Measurements from ENCODE around the gene PRDX1. TPM values are rescaled to one million over a fixed set of nuclear protein-coding genes. Genes with fewer than 3 reads are reported as not detected.

PRDX1 gene
- total RNA-seq, 2 experiments from 2014 or later: 269 to 331 TPM

GRCh38 chr1:45512641-45513054 lies 9.0 kb downstream of the PRDX1 start:
- Mint-ChIP-seq H3K4me1 (peaks cover 15% of the 10 kb centered on the region), H3K27ac (no peak overlapping the region), H3K36me3 (ENCODE audit: low read depth) (peaks cover 68% of the 10 kb centered on the region), H3K27me3 (no peaks in the 10 kb centered on the region), H3K9me3 (no peaks in the 10 kb centered on the region), H3K4me3 (no peak overlapping the region)
- ChIA-PET POLR2A (no interaction called here), CTCF (interaction anchor here (0.6 to 2.6 kb wide), 16 partner anchors 9 to 607 kb away, joined by 3 to 20 read pairs (median 4); partner anchors contain the start of genes CCDC163, MMACHC and PRDX1)
- peak; percentile 74 for DNase-seq

GRCh38 chr1:45510972-45511527 lies 10.6 kb downstream of the PRDX1 start:
- H3K36me3 Mint-ChIP-seq (ENCODE audit: low read depth): peaks cover 56% of the 10 kb centered on the region
- ChIA-PET CTCF (interaction anchor here (0.6 to 2.6 kb wide), 9 partner anchors 10 to 173 kb away, joined by 3 to 20 read pairs (median 4); partner anchors contain the start of genes CCDC163 and MMACHC), POLR2A (no interaction called here)
- H3K9me3 Mint-ChIP-seq: no peaks in the 10 kb centered on the region
- DNase-seq: no peak
- no peak overlapping the region for H3K4me3 Mint-ChIP-seq
- no peak overlapping the region for H3K27ac Mint-ChIP-seq
- no peaks in the 10 kb centered on the region for H3K27me3 Mint-ChIP-seq
- H3K4me1 Mint-ChIP-seq: peaks cover 5% of the 10 kb centered on the region

- ChIA-PET CTCF (interaction anchor here (0.8 to 2.6 kb wide), 5 partner anchors 9 to 69 kb away, joined by 3 to 12 read pairs (median 4); no protein-coding TSS in a partner anchor), POLR2A (no interaction called here)
- H3K4me1 Mint-ChIP-seq: peaks cover 3% of the 10 kb centered on the region
- H3K9me3 Mint-ChIP-seq: no peaks in the 10 kb centered on the region
- DNase-seq: no peak
- peaks cover 50% of the 10 kb centered on the region for H3K36me3 Mint-ChIP-seq (ENCODE audit: low read depth)
- H3K27me3 Mint-ChIP-seq: no peaks in the 10 kb centered on the region
- H3K4me3 Mint-ChIP-seq: no peak overlapping the region
- H3K27ac Mint-ChIP-seq: no peak overlapping the region
Observed at GRCh38 chr1:45510036-45510971, 11.4 kb downstream of the PRDX1 start.

GRCh38 chr1:45508295-45509151 lies 13.2 kb downstream of the PRDX1 start:
- no peak for DNase-seq
- peak overlapping the region; percentile 36 for H3K27ac Mint-ChIP-seq
- no peaks in the 10 kb centered on the region for H3K9me3 Mint-ChIP-seq
- H3K4me3 Mint-ChIP-seq: no peak overlapping the region
- H3K36me3 Mint-ChIP-seq (ENCODE audit: low read depth): peaks cover 38% of the 10 kb centered on the region
- peaks cover 3% of the 10 kb centered on the region for H3K4me1 Mint-ChIP-seq
- H3K27me3 Mint-ChIP-seq: no peaks in the 10 kb centered on the region
- ChIA-PET CTCF (interaction anchor here (0.5 to 1.4 kb wide), 2 partner anchors 61 to 70 kb away, joined by 3 to 4 read pairs; no protein-coding TSS in a partner anchor), POLR2A (no interaction called here)

GRCh38 chr1:45507893-45508292 lies 13.8 kb downstream of the PRDX1 start:
- ChIA-PET CTCF (interaction anchor here (1.0 to 1.4 kb wide), 2 partner anchors 8 to 62 kb away, joined by 3 to 4 read pairs; no protein-coding TSS in a partner anchor), POLR2A (no interaction called here)
- Mint-ChIP-seq H3K4me3 (no peak overlapping the region), H3K36me3 (ENCODE audit: low read depth) (peaks cover 36% of the 10 kb centered on the region), H3K9me3 (no peaks in the 10 kb centered on the region), H3K27ac (no peak overlapping the region), H3K4me1 (peaks cover 3% of the 10 kb centered on the region), H3K27me3 (no peaks in the 10 kb centered on the region)
- no peak for DNase-seq

- no peak for DNase-seq
- Mint-ChIP-seq H3K4me3 (no peak overlapping the region), H3K4me1 (no peaks in the 10 kb centered on the region), H3K27ac (no peak overlapping the region), H3K27me3 (no peaks in the 10 kb centered on the region), H3K36me3 (ENCODE audit: low read depth) (peaks cover 31% of the 10 kb centered on the region), H3K9me3 (no peaks in the 10 kb centered on the region)
- ChIA-PET POLR2A (no interaction called here), CTCF (interaction anchor here (0.9 to 1.0 kb wide), 2 partner anchors 9 to 145 kb away, joined by 3 read pairs; no protein-coding TSS in a partner anchor)
Observed at GRCh38 chr1:45507195-45507594, 14.5 kb downstream of the PRDX1 start.

- CTCF ChIA-PET: interaction anchor here (0.6 kb wide), 2 partner anchors 15 to 324 kb away, joined by 3 read pairs; no protein-coding TSS in a partner anchor
- Mint-ChIP-seq H3K4me3 (no peak overlapping the region), H3K27ac (no peak overlapping the region), H3K36me3 (ENCODE audit: low read depth) (peaks cover 4% of the 10 kb centered on the region), H3K27me3 (no peaks in the 10 kb centered on the region), H3K9me3 (no peaks in the 10 kb centered on the region), H3K4me1 (peaks cover 25% of the 10 kb centered on the region)
- POLR2A ChIA-PET: no interaction called here
- no peak for DNase-seq
Observed at GRCh38 chr1:45503462-45504360, 18.0 kb downstream of the PRDX1 start.

GRCh38 chr1:45501505-45501859 lies 20.2 kb downstream of the PRDX1 start:
- Mint-ChIP-seq H3K27me3 (no peaks in the 10 kb centered on the region), H3K4me1 (peaks cover 31% of the 10 kb centered on the region), H3K36me3 (ENCODE audit: low read depth) (peaks cover 2% of the 10 kb centered on the region), H3K9me3 (no peaks in the 10 kb centered on the region), H3K27ac (no peak overlapping the region), H3K4me3 (peak overlapping the region; percentile 85)
- CTCF ChIA-PET: interaction anchor here (0.5 to 3.6 kb wide), 9 partner anchors 9 to 123 kb away, joined by 3 to 20 read pairs (median 4); no protein-coding TSS in a partner anchor
- POLR2A ChIA-PET: no interaction called here
- no peak for DNase-seq

GRCh38 chr1:45499415-45499769 lies 22.3 kb downstream of the PRDX1 start:
- ChIA-PET POLR2A (interaction anchor here (1.1 to 1.2 kb wide), 2 partner anchors 22 to 159 kb away, joined by 3 to 4 read pairs; partner anchors contain the start of genes MUTYH, PRDX1 and TOE1), CTCF (interaction anchor here (1.5 to 3.6 kb wide), 5 partner anchors 13 to 160 kb away, joined by 3 to 20 read pairs (median 4); partner anchors contain the start of genes AKR1A1, MUTYH and TOE1)
- H3K9me3 Mint-ChIP-seq: no peaks in the 10 kb centered on the region
- peak overlapping the region; percentile 88 for H3K27ac Mint-ChIP-seq
- peak overlapping the region; percentile 85 for H3K4me3 Mint-ChIP-seq
- peaks cover 2% of the 10 kb centered on the region for H3K36me3 Mint-ChIP-seq (ENCODE audit: low read depth)
- H3K4me1 Mint-ChIP-seq: peaks cover 31% of the 10 kb centered on the region
- DNase-seq: peak; percentile 26
- H3K27me3 Mint-ChIP-seq: no peaks in the 10 kb centered on the region

GRCh38 chr1:45498279-45498678 lies 23.4 kb downstream of the PRDX1 start:
- Mint-ChIP-seq H3K27me3 (no peaks in the 10 kb centered on the region), H3K4me1 (peaks cover 31% of the 10 kb centered on the region), H3K9me3 (no peaks in the 10 kb centered on the region), H3K4me3 (peak overlapping the region; percentile 85), H3K36me3 (ENCODE audit: low read depth) (peaks cover 2% of the 10 kb centered on the region), H3K27ac (no peak overlapping the region)
- ChIA-PET CTCF (interaction anchor here (1.5 to 2.1 kb wide), 2 partner anchors 53 to 139 kb away, joined by 4 to 8 read pairs; partner anchors contain the start of gene AKR1A1), POLR2A (no interaction called here)
- DNase-seq: no peak

GRCh38 chr1:45493116-45493697 lies 28.5 kb downstream of the PRDX1 start:
- H3K27me3 Mint-ChIP-seq: peaks cover 3% of the 10 kb centered on the region
- no peak overlapping the region for H3K27ac Mint-ChIP-seq
- DNase-seq: peak; percentile 65
- POLR2A ChIA-PET: interaction anchor here (0.6 to 1.1 kb wide), 3 partner anchors 28 to 477 kb away, joined by 3 to 5 read pairs (median 3); no protein-coding TSS in a partner anchor
- H3K4me3 Mint-ChIP-seq: no peak overlapping the region
- CTCF ChIA-PET: interaction anchor here (0.6 to 4.2 kb wide), 21 partner anchors 8 to 672 kb away, joined by 3 to 19 read pairs (median 4); partner anchors contain the start of genes HECTD3, MUTYH, NASP and TOE1
- peaks cover 12% of the 10 kb centered on the region for H3K4me1 Mint-ChIP-seq
- peaks cover 2% of the 10 kb centered on the region for H3K36me3 Mint-ChIP-seq (ENCODE audit: low read depth)
- no peaks in the 10 kb centered on the region for H3K9me3 Mint-ChIP-seq
